LoVo (cell line): ENCODE measurements around the gene VPREB3.

Source experiments
- DNase-seq: peaks from one replicate; pipeline ENCODE4 v3.0.0-alpha.2; 2016; ENCODE audit warnings: low spot score

The VPREB3 gene

DNA sequence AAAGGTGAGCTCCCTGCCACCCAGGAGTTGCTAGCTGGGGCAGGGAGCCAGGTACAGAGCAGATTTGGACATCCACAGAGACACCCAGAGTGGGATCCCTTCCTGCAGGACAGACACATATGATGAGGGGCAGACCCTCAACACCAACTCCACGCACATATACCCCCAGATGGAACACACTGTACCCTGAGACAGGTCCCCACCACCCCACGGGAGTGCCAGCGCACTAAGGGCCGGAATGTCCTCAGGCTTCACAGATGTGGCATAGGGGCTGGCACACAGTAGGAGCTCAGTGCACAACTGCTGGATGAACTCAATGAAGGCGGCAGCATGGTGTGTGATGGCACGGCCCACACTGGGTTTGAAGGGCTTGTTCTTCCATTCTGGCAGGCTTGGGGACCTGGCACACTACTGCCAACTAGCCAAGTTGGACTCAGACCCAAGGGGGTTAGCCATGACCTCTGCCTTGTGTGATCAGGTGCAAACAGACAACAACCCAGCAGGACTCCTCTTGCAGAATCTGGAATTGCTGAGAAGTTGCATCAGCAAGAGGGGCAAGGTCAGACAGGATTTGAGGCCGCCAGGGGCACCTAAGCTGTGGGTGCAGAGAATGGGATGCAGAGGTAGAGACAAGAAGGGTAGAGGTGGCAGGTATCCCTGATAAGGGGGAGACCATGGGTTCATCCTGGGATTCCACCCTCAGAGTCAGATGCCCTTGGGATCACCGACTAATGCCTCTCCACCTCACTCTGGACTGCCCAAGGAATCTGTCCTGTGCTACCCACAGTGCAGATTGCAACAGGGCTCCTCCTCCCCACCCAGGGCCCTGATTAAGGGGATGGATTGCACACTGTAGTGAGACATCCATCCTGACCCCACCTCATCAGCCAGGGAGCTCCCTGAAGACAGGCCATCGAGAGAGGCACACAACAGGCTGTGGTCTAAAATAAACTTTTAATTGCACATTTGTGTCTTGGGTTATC, 11.0 kb upstream of the VPREB3 start:
- no peak for DNase-seq

DNA sequence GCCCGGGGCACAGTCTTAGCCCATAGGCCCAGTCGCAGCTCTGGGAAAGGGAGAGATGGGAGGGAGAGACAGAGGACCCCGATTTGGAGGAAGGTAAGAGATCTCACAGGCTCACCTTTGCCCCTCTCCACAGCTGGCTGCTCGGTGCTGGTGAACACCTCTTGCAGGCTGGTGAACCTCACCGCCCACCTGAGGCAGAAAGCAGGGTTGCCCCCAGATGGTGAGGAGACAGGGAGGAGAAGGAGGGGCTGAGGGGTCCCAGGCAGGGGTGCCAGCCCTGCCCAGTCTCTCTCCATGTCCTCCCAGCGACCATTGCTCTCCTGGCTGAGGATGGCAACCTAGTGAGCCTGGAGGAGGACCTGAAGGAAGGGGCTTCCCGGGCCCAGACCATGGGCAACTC, 9.7 kb upstream of the VPREB3 start:
- no peak for DNase-seq

DNA sequence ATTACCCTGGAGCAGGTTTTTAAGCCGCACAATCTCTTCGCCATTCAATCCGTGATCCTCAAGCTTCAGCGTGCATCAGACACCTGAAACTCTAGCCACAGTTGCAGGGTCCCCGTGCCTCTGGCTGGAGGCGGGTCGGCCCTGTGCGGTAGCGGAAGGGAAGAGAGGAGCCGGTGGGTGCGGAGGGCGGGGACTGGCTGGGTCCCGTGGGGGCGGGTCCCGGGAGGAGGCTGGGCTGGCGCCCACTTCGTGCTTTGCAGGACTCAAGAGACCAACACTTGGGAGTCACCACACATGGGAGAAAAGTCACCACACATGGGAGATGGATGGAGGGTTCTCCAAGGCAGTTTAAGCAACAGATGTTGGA, 9.3 kb upstream of the VPREB3 start:
- DNase-seq = no peak

DNA sequence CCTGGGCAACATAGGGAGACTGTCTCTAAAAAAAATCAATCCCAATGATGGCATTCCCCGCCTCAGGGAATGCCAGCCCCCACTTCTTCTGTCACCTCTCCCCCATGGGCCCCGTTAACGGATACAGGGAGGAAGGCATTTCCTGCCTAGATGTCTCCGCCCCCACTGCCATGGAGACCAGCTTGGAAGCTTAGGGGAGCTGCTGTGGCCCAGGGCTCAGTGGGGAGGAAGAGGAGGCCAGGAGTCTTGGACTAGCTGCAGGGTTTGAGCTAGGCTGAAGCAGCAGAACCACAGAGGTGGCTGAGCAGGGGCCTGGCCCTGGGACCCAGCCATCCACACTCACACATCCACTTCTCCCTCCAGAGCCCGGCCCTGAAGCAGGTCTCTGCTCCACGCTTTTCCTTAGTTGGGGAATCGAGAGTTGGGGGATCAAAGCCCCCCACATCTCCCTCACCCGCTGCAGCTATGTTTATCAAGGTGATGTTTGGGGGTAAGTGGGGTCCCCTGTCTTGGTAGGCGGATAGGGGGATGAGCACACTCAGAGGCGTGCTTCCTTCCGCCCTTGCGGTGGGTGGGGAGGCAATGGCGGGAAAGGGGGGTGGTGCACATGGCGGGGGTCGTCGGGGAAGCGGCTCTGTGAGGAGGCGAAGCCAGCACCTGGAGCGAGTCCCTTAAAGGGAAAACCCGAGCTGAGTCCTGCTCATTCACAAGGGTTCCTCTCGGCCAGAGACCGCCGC, 8.8 kb upstream of the VPREB3 start, which contains the start of gene C22orf15:
Gene C22orf15, plus strand, starts transcription at position 149 of the 737 bp plus-strand sequence. Its CDS starts 317 bp downstream, at position 466.
- no peak for DNase-seq

DNA sequence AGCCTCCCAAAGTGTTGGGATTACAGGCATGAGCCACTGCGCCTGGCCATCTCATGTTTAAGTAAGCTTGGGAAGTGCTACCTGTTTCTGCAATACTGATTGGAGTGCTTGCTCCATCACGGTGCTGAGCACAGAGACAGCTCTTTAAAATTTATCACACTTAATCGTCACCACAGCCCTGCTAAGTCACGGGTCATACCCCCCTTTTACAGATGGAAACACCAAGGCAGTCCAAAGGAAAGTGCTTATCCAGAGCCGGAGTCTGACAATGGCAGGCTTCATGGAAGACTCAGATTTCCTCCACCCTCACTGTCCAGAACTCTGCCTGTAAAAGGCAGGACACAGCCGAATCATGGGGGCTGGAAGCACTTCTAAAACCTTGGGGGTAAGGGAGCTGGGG, 5.8 kb upstream of the VPREB3 start:
- DNase-seq = no peak

DNA sequence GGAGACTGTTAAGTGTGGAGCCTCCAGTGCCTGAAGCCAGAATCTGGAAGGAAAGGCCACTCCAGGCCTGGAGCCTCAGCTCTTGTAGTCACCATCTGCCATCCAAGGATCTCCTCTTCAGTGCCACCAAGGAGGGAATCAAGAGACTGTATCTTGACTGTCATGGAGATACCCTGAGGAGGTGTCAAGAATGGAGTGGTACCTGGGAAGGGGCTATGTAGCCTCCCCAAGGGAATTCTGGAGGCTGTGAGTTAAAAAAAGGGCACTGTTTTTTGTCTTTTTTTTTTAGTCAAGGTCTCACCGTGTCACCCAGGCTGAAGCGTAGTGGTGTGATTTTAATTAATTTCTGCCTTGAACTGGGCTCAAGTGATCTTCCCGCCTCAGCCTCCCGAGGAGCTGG, 5.3 kb upstream of the VPREB3 start:
- no peak for DNase-seq

DNA sequence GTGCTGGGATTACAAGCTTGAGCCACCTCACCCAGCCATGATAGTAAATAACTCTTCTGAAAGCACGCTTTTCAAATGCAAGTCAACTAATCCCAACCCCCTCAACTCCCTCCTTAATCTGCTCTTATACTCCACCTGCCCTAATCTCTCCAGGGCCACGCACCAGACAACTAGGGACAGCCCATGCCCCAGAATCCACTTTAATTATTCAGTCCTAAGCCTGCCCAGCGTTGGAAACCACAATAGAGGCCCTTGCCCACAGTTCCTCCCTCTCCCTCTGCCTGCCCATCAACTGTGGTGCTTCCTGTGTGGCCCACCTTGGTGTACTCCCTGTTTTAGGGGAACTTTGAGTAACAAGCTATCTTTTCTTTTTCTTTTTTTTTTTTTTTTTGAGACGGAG, 2.7 kb upstream of the VPREB3 start:
- DNase-seq = no peak

DNA sequence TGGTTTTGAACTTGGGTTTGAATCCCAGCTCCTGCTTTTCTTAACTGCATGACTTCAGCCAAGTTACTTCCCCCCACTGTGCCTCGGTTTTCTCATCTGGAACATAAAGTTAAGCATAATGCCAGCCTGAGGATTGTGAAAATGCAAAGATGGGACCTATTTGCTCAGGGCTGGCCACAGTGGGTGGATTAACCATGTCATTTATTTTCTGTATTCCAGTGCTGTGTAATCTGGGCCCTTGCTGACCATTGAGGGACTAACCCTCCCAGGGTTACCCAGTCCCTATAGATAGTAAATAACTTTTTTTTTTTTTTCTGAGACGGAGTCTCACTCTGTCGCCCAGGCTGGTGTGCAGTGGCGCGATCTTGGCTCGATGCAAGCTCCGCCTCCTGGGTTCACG, 1.5 kb upstream of the VPREB3 start:
- no peak for DNase-seq

DNA sequence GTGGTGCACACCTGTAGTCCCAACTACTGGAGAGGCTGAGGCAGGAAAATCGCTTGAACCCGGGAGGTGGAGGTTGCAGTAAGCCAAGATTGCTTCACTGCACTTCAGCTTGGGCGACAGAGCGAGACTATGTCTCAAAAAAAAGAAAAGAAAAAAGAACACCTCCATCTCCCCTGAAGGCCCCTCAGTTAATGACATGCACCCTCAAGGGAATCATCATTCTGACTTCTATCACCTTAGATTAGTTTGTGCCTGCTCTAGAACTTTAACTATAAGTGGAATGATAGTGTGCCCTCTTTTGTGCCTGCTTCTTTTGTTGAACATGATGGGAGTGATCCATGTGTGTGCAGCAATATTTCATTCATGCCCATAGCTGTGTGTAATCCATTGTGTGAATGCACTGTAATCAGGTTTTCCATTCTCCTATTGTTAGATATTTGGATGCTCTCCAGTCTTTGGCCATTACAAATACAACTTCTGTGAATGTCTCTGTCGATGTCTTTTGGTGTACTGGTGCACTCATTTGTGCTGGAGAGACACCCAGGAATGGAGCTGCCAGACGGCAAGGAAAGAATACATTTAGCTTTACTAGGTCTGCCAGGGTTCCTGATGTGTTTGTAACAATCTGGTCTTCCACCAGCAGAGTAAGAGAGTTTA, 883 bp upstream of the VPREB3 start:
- DNase-seq = no peak

DNA sequence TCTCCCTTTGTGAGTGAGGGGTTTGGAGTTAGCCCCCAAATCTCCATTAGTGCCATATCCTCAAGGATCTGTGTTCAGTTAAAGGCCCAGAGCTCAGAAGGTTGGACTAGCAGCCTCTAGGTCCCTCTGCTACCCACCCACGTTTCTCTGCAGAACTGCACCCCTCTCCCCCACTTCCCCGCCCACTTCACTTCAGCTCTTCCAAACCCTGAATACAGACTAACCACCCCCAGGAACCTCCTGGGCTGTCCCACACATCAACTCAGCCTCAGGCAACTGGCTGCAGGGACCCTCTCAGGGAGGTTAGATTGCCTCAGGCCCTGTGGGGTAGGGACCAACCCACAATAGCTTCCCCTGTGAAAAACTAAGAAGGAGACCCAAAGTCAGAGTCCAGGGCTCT, 840 bp downstream of the VPREB3 start:
- DNase-seq = no peak

DNA sequence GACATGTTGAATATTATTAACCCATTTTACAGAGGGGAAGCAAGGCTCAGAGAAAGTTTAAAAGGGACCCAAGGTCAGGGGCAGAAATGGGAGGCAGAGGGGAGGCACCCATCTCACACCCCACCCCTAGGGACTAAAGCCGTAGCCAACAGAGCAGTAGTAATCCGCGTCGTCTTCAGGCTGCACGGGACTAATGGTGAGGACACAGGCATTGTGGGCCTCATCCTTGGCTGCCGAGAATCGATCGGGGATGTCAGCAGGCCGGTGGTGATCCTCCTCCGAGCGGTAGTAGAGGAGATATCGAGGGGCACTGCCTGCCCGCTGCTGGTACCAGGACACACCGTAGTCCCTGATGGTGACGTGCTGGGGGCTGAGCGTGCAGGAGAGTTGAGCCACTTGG, 1.5 kb downstream of the VPREB3 start:
- DNase-seq = no peak

DNA sequence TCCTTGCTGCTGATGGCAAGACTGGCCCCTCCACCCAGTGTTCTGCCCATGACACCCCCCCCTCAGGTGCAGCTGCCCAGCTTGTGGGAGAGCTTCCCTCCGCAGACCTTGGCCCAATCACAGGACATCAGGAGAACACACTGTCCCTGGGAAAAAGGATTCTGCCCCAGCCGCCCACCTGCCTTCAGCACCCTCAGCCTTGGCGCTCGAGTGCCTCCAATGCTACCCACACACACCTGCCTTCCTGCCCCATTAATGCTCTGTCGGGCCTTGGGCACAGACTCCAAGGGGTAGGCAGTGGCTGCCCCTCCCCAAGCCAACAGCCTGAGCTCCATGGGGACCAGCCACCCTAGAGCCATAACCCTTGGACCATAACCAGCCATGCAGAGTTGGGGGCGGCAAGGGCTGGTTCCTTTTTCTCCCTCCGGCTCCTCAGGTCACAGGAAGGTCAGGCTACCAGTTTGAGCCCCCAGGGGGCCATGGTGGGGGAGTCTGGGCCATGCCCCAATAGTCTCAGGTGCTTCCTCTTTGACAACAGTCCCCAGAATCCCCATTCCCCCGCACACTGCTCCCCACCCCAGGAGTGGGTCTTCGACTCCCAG, 2.0 kb downstream of the VPREB3 start:
- DNase-seq = no peak

DNA sequence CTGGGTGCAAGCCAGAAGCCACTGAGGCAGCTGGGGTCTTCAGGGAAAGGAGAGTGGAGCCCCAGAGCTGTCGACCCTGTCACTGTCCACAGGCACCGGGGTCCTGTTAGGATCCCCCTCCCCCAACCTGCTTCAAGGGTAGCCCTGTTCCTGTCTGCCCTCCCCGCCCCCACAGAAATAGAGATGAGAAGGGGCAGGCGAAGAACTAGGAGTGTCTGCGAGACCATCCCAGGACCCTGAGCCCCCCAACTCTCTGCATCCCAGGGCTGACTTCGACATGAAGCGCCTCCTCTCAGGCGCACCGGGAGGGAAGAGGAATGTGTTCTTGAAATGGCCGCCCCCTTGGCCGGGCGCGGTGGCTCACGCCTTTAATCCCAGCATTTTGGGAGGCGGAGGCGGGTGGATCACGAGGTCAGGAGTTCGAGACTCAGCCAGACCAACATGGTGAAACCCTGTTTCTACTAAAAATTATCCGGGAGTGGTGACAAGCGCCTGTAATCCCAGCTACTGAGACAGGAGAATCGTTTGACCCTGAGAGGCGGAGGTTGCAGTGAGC, 2.7 kb downstream of the VPREB3 start:
- peak; percentile 33 for DNase-seq

DNA sequence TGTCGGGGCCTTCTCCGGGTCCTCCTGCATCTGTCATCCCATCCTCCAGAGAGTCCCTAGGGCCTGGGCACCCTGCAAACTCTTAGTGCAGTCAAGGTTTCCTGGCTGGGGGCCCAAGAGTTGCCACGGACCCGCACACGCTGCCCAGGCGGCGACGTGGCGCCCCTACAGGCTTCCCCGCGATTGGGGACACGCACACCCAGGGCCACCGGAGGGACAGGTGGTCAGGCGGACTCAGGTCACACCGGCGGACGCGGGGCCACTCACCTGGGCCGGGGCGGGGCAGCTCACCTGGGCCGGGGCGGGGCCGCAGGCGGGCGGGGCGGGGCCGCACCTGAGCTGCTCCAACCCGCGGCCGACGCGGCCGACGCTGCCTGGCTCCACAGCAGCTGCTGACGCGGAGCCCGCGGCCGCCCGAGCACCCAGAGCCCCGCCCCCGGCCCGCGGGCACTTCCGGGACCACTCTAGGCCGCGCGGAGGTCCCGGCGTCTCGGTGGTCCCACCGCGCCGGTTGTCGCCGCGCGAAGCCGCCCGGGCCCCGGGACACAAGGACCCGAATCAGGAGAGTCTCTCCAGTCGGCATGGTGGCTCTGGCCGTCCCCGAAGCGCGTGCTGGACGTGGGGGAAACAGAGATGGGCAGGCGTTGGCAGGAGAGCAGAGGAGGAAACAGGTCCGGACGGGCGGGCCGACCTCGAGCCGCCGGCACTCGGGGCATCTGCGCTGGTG, 3.3 kb downstream of the VPREB3 start, which contains the start of gene ZNF70:
Gene ZNF70, minus strand, starts transcription at position 399 of the 727 bp plus-strand sequence. CDS start 5,972 bp downstream, outside the sequence.
- DNase-seq = peak; percentile 94

DNA sequence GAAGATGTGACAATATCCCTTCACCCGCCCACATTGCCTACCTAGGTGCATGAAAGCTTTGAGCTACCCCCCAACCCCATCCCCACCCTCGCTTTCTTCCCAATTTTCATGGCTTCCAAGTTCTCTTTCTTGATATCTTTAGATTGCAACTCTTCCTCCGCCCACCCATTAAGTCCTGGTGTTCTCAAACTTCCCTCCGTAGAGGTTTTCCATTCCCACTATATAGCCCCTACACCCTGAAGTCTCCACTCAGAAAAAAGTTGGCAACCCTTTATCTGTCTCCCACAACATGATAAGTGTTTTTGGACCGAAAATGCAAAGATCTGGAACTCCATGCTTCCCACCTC, 3.9 kb downstream of the VPREB3 start:
- no peak for DNase-seq

DNA sequence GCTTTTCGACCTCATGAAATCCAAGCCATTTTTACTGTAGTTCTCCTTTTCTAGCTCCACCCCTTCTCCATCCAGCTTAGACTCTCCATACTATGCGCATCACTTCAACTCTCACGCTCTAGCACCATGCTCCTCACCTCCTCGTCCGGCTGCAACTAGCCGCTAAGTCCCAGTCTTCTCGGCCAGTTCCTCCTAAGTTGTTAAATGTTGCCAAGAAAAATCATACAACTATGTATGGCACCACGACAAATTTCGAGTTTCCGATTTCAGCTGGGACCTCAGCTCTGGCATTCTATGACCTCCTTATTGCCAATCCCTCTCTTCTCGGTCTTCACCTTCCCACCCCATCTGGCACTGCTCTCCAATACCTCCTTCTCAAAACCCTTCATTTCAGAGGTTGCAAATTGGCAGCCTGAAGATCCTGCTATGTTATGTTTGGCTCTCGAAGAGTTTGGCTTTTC, 4.4 kb downstream of the VPREB3 start:
- DNase-seq = no peak

DNA sequence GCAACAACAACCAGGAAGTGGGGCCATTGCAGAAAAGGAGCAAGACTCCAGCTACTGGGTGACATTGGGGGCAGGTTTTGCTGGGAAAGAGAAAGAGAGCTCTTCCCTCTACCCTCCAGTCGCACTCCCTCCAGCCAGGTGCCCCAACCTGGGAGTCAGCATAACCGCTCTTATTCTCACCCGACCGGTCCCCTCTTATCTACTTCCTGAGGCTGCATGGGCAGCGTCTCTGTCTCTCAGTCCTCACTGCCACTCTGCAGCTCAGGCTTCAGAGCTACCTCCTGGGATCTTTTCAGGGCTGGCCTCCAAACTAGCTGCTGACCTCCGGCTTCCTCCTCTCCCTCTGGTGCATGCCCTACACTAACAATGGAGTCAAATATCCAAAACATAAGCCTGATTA, 8.4 kb downstream of the VPREB3 start:
- DNase-seq = no peak

DNA sequence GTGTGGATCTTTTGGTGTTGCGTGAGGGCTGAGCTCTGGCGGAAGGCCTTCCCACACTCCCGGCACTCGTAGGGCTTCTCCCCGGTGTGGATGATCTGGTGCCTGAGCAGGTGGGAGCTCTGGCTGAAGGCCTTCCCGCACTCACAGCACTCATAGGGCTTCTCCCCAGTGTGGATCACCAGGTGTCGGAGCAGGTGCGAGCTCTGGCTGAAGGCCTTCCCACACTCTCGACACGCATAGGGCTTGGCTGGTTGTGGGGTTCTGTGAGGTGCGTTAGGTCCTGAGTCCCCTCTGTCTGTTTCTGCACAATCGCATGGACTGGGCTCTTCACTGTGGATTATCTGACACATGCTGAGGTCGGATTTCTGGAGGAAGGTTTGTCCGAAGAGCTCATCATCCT, 9.7 kb downstream of the VPREB3 start:
- no peak for DNase-seq

DNA sequence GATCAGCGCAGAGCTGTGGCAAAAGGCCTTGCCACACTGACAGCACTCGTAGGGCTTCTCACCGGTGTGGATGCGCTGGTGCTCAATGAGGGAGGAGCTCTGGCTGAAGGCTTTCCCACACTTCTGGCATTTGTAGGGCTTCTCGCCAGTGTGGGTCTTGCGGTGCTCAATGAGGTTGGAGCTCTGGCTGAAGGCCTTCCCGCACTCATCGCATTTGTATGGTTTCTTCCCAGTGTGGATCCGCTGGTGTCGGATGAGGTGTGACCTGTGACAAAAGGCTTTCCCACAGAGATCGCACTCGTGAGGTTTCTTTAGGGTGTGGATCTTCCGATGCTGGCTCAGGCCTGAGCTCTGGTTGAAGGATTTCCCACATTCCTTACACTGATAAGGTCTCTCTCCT, 10.2 kb downstream of the VPREB3 start:
- DNase-seq = no peak

DNA sequence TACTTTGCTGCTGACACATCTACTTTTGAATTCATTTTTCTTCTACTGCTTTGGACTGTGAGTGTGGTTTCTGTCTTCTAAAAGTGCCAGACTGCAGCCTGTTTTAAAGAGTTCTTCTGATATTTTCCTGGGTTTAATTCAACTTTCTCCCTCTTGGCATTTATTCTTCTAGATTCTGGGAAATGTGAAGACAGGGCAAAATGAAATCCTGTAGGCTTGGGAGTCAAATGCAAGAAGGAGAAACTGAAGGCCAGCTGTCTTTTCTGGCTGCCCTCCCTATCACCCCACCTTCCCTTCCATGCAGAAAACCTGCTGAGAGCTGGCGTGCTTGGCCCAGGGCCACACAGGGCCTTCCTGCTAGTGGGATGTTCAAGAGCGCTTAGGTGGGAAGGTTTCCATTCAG, 10.9 kb downstream of the VPREB3 start:
- DNase-seq = no peak
